Stomach (tissue), 4 donors: Measurements from ENCODE around the gene TPH2.

Source experiments
- EP300 ChIP-seq: sonication (generic); formaldehyde crosslinking; IDR thresholded peaks from one replicate; pipeline ENCODE4 v1.6.1; 2017; ENCODE audit warnings: antibody characterized with exemption
- POLR2A ChIP-seq, 4 donors: fragments of 450-650 bp; IDR thresholded peaks; one replicate each; pipeline ENCODE4 v1.6.1; 2016; ENCODE audit warnings: antibody characterized with exemption in 4 of 4, control low read depth in 2 of 4, mild to moderate bottlenecking in 1 of 4, moderate library complexity in 1 of 4
- POLR2AphosphoS5 ChIP-seq, 3 donors: sonication (generic); formaldehyde crosslinking; IDR thresholded peaks; one replicate each; pipeline ENCODE4 v1.6.1; 2016; ENCODE audit warnings: antibody characterized with exemption in 3 of 3
- TF ChIP-seq, protein P1 (sequence below), 7 experiments: fragments of 450-650 bp in 4 of 7; fragments of 200-600 bp in 3 of 7; sonication (generic) in 3 of 7; IDR thresholded peaks; one replicate each; pipeline ENCODE4 v1.5.1; 2016 to 2019; ENCODE audit warnings: antibody characterized with exemption in 7 of 7, control low read depth in 2 of 7, mild to moderate bottlenecking in 1 of 7

DNA sequence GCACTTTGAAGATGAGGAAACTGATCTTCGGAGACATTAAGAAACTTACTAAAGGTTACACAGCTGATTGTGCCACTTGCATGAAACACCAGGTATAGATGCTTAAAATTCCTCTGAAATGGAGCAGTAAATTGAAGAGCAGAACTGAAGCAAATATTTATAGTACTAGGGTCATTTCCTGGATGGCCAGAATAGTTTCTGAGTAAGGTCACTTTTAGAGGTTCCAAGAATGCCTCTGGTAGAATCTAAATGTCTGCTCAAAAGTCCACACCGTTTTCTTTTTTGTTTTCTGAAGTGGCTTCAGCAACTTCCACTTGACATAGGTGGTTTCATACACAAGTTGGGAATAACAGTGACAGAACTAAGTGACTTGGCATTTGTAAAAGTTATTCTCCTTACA lies 19.4 kb downstream of the TPH2 start:
- TF ChIP-seq, protein P1, sequence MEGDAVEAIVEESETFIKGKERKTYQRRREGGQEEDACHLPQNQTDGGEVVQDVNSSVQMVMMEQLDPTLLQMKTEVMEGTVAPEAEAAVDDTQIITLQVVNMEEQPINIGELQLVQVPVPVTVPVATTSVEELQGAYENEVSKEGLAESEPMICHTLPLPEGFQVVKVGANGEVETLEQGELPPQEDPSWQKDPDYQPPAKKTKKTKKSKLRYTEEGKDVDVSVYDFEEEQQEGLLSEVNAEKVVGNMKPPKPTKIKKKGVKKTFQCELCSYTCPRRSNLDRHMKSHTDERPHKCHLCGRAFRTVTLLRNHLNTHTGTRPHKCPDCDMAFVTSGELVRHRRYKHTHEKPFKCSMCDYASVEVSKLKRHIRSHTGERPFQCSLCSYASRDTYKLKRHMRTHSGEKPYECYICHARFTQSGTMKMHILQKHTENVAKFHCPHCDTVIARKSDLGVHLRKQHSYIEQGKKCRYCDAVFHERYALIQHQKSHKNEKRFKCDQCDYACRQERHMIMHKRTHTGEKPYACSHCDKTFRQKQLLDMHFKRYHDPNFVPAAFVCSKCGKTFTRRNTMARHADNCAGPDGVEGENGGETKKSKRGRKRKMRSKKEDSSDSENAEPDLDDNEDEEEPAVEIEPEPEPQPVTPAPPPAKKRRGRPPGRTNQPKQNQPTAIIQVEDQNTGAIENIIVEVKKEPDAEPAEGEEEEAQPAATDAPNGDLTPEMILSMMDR (IDR thresholded peaks at IDR 0.05): no peak
- no peak for TF ChIP-seq POLR2A (IDR thresholded peaks at IDR 0.05)
- TF ChIP-seq POLR2AphosphoS5 (IDR thresholded peaks at IDR 0.05): no peak
- TF ChIP-seq EP300: no peak
